PC-9 (cell line): ENCODE measurements around the gene STK40.

Experiments
- CTCF ChIP-seq: fragments of 200-600 bp; sonication (generic); conservative IDR thresholded peaks from 2 replicates; pipeline ENCODE4 v1.6.1; 2017; ENCODE audit warnings: mixed run types, antibody characterized with exemption, mild to moderate bottlenecking, moderate library complexity
- EZH2 ChIP-seq: fragments of 200-600 bp; sonication (generic); IDR thresholded peaks from 2 replicates; pipeline ENCODE4 v1.8.0; 2017; ENCODE audit warnings: antibody characterized with exemption, low read depth

- TF ChIP-seq CTCF: no peak
- no peak for TF ChIP-seq EZH2
Measured at GRCh38 chr1:36345353-36345752, 40.4 kb downstream of the STK40 start.
